Activated CD4-positive, CD25-positive, alpha-beta regulatory T cell treated with anti-CD3 and anti-CD28 coated beads, Interleukin-2, amount 50 U/mL, for 24 hours (primary cell): ENCODE measurements around the gene ITGB8.

Experiments used
- ATAC-seq, 2 donors: fragments of 150-1000 bp; cut with Tn5 transposase; one replicate each; pipeline ENCODE4 v1.10.0; 2021; ENCODE audit warnings: mild to moderate bottlenecking in 1 of 2, moderate library complexity in 1 of 2

Gene ITGB8

DNA sequence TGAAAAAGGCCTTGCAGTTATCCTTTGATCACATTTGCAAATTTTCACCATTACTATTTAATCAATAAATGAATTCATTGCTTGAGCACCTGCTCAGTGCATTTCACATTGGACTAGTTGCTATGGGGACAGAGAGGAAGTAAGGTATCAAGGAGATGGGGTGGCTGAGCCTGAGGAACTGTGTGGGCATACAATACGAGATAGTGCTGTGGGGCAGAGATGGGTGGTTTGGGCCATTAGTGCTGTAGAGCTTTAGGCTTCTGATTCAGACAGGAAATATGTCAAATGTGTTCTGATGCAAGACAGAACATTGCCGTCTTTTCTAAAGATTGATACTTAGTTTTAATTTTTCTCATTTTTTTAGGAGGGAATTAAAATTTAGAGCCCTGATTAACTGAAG is 13.2 kb downstream of the ITGB8 start:
- no peak for ATAC-seq

- ATAC-seq = no peak
Observed at GRCh38 chr7:20344396-20344795, 13.7 kb downstream of the ITGB8 start.

- ATAC-seq = no peak
Observed at GRCh38 chr7:20346577-20346976, 15.9 kb downstream of the ITGB8 start.

DNA sequence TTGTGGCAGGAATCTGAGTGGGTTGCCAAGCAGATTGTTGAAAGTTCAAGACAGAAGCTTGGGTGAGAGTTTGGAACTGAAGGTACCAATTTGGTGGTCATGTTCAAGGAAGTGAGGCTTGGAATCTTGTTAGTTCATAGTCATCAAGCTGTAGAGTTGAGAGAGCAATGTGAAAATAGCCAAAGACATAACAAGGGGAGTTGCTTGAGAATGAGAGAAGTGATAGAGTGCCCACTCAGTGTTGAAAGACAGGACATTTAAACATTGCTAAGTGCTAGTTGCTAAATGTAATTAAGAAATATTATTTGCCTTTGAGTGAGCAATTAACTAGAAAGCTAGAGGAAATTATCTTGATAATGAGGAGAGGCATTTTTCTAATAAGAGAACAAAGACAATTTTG is 17.0 kb downstream of the ITGB8 start:
- ATAC-seq = no peak

DNA sequence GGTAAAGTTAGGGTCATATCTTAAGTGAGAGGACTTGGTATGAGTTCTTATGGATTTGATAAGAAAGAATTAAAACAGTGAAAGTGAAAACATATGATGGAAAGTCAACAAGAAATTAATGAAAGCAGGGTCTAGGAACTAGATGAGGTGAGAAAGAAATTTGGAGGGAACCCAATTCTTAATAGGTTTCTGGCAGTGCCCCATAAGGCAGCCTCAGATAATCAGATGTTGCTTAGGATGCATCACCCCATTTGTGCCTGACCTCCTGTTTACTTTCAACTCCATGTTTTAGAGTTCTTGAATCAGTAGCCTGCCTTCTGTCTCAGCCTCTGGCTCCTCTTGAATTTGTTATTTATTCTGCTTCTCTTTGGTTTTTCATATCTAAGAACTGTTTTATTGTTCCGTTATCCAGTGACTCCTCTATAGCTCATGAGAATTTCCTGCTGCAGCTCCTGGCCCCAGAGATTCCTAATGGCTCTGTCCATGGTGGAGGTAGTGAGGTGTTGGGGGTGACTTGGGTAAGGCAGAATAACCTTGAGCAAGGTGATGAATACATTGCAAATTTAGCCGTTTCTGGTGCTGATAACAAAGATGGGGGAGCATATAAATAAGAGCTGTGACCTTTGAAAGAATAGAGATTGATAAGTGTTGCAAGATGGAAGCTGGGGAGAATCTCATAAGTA is 17.6 kb downstream of the ITGB8 start:
- ATAC-seq = no peak

DNA sequence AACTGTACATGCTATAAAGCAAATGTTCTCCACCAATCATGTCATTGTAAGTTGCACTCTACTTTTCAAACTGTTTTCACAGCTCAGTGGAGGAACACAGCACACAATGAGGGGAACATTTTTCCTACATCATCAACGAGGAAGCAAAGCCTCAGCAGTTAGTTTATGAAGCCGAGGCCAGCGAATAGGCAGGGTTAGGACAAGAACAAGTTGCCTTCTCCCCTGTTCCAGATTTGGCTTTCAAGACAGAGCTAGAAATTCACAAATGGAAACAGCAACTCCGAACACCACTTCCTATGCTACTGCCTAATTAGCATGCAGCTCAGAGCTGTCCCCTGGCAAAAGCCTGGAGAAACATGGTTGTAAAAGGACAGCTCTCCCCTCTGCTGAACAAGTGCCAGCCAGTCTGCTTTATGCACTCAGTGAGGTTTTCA is 19.8 kb downstream of the ITGB8 start:
- no peak for ATAC-seq

DNA sequence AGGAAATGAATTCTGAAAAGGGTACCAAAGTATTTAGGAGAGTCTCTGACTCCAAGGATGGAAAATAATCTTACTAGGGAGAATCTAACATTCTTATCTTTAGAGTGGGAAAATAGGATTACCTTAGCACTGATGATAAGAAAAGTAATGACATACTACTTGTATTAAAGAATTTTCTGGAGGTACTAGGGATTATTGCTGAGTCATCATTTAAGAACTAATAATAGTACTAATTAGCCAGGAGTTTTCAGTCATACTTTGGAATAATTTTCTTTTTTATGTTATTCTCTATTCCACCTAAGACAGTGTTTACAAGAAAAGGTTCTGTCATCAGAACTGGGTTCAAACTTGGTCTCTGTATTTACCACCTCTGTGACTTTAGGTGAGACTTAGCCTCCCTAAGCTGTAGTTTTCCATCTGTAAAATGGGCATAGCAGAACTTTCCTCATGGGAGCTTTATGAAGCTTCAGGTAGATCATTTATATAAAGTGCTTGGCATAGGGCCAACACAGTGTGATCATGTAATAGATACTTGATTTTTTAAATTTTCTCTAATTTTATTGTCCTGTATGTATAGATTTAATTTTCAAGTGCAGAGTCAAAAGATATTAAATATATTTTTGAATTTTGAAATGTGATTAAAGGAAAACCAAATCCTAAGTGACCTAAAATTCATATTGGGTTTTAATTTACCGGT is 20.4 kb downstream of the ITGB8 start:
- ATAC-seq = no peak

DNA sequence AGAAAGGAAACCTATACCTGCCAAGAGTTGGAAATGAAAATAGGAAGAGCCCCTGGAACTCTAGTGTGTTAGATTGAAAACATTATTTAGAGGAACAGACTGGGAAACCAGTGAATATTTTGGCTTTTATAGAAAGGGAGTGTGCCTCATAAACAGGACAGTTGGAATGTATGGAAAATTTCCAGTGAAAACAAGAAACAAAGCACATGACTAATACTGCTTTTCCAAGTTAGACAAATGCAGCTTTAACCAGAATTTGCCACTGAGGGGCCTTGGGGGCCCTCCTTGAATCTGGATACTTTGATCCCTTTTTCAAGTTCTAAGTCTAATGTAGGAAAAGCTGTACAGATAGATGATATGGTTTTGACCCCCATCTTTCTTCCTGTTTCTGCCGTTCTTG is 21.2 kb downstream of the ITGB8 start:
- no peak for ATAC-seq

DNA sequence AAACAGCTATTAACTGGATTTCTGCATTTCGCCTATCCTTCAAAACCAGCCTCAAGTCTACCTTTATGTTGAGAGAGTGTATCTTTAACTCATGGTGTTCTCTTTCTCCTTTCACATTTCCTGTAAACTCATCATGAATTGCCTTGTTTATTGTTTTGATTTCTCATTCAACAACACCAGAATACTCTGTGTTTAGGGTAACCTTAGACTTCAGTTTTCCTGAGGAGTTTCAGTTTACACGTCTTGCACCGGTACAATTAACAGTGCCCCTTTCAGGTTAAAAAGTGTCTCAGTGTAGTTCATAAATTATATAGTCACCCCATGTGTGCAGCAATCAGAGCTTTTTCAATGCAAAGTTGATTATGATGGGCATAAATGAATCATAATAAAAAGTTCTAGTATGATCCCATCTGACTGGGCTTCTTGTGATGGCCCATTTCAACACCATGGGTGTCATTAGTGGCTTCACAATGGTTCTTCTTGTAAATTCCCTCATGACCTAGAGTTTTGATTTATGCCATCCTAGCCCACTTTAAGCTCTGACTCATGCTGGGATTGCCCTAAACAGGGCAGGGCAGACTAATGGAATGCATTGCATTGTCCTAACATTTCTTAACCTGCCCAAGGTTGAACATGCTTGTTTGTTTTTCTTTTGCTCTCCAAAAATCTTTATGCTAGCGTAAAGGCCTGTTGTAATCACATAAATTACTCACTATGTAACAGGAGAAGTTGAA is 22.0 kb downstream of the ITGB8 start:
- no peak for ATAC-seq

- no peak for ATAC-seq
Observed at GRCh38 chr7:20354610-20355528, 24.2 kb downstream of the ITGB8 start.

DNA sequence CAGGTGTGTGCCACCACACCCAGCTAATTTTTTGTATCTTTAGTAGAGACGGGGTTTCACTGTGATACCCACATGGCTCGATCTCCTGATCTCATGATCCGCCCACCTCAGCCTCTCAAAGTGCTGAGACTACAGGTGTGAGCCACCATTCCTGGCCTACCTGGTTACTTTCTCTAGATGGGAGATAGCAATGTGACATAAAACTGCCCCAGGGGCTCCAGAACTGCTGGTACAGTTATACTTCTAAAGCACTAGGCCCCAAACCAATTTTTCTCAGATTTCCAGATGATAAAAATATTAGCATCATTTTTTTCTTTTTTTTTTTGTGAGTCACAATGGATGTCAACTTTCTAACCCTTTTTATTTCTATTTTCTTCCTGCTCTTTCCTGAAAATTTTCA is 27.4 kb downstream of the ITGB8 start:
- no peak for ATAC-seq

- ATAC-seq = no peak
Observed at GRCh38 chr7:20358762-20359282, 28.1 kb downstream of the ITGB8 start.

GRCh38 chr7:20359341-20359963 is 28.8 kb downstream of the ITGB8 start:
- no peak for ATAC-seq

- no peak for ATAC-seq
Observed at GRCh38 chr7:20362574-20363253, 32.0 kb downstream of the ITGB8 start.

DNA sequence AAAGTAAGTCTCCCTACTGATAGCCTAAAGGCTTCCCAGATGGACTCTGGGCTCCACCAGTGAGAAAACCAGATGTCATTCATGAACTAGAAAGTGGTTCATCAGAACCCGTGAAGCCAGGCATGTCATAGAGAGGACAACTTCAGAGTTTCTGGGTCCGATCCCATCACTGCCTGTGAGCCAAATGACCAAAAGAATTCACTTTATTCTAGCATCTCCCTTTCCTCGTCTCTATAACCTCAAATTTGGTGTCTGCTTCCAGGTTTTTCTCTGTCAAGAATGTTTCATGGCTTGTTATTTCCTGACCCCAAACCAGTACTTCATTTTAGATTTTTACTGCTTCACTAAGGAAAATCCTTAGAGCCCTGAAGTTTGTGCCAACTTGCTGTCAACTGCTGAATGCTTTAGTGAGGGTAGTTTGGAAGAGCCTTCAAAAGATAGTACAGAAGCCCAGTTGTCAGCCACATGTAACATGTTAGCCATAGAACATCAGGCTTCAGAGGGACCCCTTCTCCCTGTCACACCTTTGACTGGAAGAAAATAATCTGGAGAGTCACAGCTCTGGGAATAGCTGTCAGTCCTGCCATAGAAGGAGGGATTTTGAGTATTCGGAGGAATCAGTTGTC is 34.0 kb downstream of the ITGB8 start:
- ATAC-seq = no peak

DNA sequence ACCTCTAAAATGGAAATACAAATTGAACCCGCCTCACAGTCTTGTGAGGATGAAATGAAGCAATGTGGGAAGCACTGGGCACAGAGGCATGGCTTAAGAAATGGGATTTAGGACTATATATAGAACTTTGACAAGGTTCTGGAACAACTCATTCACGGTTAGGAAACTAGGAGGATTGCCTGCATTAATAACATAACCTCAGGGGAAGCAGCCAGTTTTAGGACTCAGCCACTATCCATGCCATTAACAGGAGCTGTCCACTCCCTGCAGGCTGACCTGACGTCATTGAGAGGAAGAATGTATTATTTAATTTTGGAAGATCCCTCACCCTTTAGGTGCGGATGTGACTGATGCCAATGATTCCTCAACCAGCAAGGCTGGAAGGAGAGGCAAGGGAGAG is 34.8 kb downstream of the ITGB8 start:
- ATAC-seq = no peak

DNA sequence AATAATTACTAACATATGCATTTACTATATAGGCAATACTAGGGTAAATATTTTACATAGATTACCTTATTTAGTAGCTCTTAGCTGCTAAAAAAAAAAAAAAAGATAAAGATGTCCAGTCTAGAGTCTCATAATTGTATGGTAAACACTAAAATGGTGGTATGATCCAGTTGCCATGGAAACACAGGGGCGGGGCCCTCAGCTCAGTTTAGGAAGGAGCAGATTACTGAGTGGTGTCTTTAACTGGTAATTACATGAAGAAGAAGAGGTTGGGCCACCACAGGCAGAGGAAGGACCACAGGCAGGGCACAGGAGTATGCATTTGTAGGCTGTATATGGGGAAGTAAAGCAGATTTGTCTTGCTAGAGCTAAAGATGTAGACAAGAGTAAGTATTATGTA is 43.7 kb downstream of the ITGB8 start:
- ATAC-seq = no peak

GRCh38 chr7:20376796-20377195 is 46.1 kb downstream of the ITGB8 start:
- ATAC-seq = no peak

- no peak for ATAC-seq
Observed at GRCh38 chr7:20381406-20382034, 50.8 kb downstream of the ITGB8 start.

DNA sequence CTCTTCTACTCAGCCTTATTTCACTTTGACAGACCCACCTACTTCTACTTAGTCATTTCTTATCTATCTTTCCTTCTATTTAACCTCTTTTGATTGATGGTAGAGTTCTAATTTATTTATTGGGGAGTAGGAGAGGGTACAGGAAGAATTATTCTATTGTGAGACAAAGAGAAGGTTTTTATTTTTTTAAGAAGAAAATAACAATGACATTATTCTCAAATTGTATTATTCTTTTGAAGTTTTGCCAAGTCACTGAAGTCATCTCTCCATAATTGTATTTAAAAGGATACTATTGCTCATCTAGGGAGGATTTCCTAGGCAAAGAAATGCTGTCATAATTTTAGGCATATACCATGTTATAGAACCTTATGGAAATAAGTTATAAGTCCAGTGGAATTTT is 52.7 kb downstream of the ITGB8 start:
- no peak for ATAC-seq

- no peak for ATAC-seq
Observed at GRCh38 chr7:20385126-20385525, 54.4 kb downstream of the ITGB8 start.
